Measurements from ENCODE around the gene USP11.
"Not testable (repeated sequence)": the region's sequence is repeated elsewhere in the genome, so short reads cannot be mapped to it uniquely, and the experiment has no call there.

USP11 gene

GRCh38 chrX:47248576-47248975, 15.8 kb downstream of the USP11 start:
- no peak for DNase-seq

DNA sequence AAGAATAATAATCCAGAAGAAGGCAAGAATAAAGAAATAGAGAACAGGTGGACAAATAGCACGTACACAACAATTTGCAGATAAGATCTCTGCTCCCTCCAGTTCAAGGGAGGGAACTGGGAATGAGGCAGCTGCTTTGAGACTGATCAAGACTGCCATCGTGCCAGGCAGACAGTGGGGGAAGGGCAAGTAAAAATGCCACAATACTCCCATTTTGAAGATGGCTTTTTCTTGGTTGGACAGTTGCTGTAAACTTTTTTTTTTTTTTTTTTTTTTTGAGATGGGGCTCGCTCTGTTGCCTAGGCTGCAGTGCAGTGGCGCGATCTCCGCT, 17.2 kb downstream of the USP11 start:
- DNase-seq, result no peak

GRCh38 chrX:47257620-47258019, 24.8 kb downstream of the USP11 start:
- not testable (repeated sequence) for DNase-seq

GRCh38 chrX:47264483-47265173, 31.8 kb downstream of the USP11 start:
- DNase-seq, result peak; percentile 32

GRCh38 chrX:47266643-47267042, 33.8 kb downstream of the USP11 start:
- DNase-seq, result no peak

- no peak for DNase-seq
These were observed 39.2 kb downstream of the USP11 start for GRCh38 chrX:47272013-47272408.

GRCh38 chrX:47273011-47273730, 40.4 kb downstream of the USP11 start:
- no peak for DNase-seq

DNA sequence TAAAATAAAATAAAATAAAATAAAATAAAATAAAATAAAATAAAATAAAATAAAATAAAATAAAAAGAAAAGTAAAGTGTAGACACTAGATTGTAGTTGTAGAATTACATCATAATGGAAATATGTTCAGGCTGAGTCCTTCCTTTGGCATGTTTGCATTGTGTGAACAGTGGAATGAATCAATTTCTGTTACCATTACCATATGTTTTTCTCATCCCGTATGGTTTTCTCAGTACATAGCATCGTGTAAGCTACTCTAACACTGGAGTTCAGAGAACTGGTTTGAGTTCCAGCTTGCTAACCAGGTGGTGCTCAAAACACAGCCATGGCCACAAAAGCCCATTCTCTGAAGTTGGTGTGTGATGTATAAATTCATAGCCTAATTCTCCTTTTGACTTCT, 45.9 kb downstream of the USP11 start:
- peak; percentile 61 for DNase-seq

DNA sequence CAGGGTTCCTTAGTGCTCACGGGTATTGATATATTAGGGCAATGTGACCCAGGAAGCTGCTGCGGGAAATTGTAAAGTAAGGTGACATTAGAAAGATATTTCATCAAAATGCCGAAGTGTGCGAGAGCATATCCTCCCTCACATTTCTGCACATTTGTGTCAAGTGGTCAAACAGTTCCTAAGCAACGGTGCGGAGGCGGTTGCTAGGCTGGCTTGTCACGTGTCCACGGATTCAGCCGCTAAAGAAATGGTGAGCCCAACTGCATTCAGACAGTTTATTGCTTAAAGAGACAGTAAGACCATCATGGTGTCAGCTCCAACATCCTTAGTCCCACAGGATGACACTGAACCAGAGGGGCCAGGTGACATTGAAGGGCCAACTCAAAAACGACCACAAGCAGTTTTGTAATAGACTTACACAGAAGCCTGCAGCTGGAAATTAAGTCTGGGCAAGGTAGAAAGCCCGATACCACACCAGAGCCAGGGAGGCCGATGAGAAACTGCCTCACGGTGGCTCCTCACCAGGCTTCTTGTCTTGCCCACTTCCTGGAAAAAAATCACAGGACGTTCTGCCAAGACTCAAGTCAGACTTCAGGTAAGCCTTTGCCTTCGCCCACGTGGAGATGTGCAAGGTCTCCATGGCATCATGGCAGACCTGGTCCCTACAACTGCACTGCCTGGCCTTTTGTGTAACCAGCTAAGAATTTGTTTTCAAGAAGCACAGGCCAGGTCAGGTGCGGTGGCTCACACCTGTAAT, 50.4 kb downstream of the USP11 start:
- peak; percentile 29 for DNase-seq

- DNase-seq, result not testable (repeated sequence)
These were observed 51.8 kb downstream of the USP11 start for GRCh38 chrX:47284616-47285015.

GRCh38 chrX:47285836-47286320, 53.1 kb downstream of the USP11 start:
- DNase-seq, result no peak

DNA sequence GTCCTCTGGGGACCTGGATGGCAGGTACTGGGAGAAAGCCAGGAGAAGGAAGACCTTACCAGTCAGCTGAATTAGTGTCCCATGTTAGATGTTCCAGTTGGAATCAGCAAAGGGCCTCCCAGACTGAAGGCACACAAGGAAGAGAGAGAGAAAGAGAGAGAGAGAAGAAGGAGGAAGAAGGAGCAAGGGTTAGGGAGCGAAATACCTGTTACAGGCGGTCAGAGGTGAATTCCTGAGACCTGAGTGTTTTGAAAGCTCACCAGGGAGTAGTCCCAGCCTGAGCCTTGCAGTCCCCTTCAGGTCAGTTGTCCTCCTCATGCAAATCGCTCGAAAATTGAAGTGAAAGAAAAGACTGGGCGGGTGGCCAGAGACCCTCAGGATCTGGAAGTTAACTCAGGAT, 60.3 kb downstream of the USP11 start:
- no peak for DNase-seq

DNA sequence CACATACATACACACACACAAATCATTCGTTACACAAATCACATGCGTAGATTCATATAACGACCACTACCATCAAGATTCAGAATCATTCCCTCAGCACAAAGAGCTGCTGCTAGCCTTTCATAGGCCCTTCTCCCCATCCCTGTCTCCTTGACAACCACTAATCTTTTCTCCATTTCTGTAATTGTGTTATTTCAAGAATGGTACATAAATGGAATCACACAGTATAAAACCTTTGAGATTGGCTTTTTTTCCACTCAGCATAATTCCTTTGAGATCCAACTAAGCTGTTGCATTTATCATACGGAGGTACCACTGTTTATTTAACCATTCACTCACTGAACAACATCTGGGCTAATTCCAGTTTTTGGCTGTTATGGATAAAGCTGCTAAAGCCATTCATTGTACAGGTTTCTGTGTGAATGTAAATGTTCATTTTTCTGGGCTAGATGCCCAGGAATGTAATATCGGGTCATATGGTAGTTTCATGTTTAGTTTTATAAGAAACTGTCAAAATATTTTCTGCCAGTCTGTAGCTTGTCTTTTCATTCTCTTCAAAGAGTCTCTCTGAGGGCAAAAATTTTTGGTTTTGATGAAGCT, 64.1 kb downstream of the USP11 start:
- no peak for DNase-seq

DNA sequence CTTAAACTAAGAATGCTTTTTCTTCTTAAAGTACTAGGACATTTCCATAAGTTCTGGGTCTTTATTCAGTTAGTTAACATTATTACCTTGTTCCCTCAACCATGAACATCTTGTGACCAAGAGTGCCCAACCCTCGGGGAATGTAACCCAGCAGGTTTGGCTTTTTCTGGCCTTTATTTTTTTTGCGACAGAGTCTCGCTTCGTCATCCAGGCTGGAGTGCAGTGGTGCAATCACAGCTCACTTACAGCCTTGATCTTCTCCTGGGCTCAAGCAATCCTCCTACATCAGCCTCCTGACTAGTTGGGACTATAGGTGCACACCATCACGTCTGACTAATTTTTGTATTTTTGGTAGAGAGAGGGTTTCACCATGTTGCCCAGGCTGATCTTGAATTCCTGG, 65.1 kb downstream of the USP11 start:
- DNase-seq, result no peak

Measured in HCEC 1CT (cell line).